ENCODE results near the gene PRDM11. TPM values are rescaled to one million over a fixed set of nuclear protein-coding genes. Genes with fewer than 3 reads are reported as not detected.

PRDM11 gene
- total RNA-seq, 2 donors from 2014 or later: 4.4 to 7.9 TPM

- Histone ChIP-seq H3K4me1 (peaks cover 5% of the 10 kb centered on the region), H3K4me3 (no peak overlapping the region), H3K9me3 (no peaks in the 10 kb centered on the region), H3K27ac (no peak overlapping the region), H3K36me3 (replicated peaks in 1 of 2; ENCODE audit: insufficient read depth in 1 of 2, low read depth in 2 of 2) (no peaks in the 10 kb centered on the region), H3K27me3 (no peaks in the 10 kb centered on the region)
- DNase-seq: no peak
- ATAC-seq: no peak
- intact Hi-C loops (cut with DNase I): no loop called here
- TF ChIP-seq CTCF (IDR thresholded peaks at IDR 0.05) (no peak), POLR2A (IDR thresholded peaks at IDR 0.05) (no peak)
- 63 to 65% methylated on average over 8 of the region's 8 CpGs for WGBS, 2 donors
These were observed 44.1 kb upstream of the PRDM11 start for GRCh38 chr11:45102361-45102809.

- no peak overlapping the region for H3K4me3 ChIP-seq
- peak; percentile 70 for ATAC-seq
- peaks cover 3% of the 10 kb centered on the region for H3K4me1 ChIP-seq
- H3K36me3 ChIP-seq (replicated peaks in 1 of 2; ENCODE audit: insufficient read depth in 1 of 2, low read depth in 2 of 2): no peaks in the 10 kb centered on the region
- DNase-seq: peak; percentile 58 to 63 (median 61)
- no peak overlapping the region for H3K27ac ChIP-seq
- intact Hi-C loops (cut with DNase I): no loop called here
- H3K27me3 ChIP-seq: no peaks in the 10 kb centered on the region
- TF ChIP-seq POLR2A (IDR thresholded peaks at IDR 0.05) (no peak), CTCF (IDR thresholded peaks at IDR 0.05) (peak; percentile 91 to 99 (median 95))
- no peaks in the 10 kb centered on the region for H3K9me3 ChIP-seq
- WGBS, 2 donors: 22 to 24% methylated on average over 8 of the region's 8 CpGs
These were observed 43.4 kb upstream of the PRDM11 start for GRCh38 chr11:45102810-45103621.

- no peak overlapping the region for H3K27ac ChIP-seq
- no peaks in the 10 kb centered on the region for H3K36me3 ChIP-seq (replicated peaks in 1 of 2; ENCODE audit: insufficient read depth in 1 of 2, low read depth in 2 of 2)
- intact Hi-C loops (cut with DNase I): loop anchor here (2.0 kb wide), 1 partner anchor 167 kb away; no protein-coding TSS in a partner anchor
- no peak overlapping the region for H3K4me3 ChIP-seq
- WGBS, 2 donors: 69 to 81% methylated on average over 6 of the region's 6 CpGs
- H3K4me1 ChIP-seq: no peaks in the 10 kb centered on the region
- H3K27me3 ChIP-seq: no peaks in the 10 kb centered on the region
- DNase-seq (no peak), ATAC-seq (no peak)
- H3K9me3 ChIP-seq: no peaks in the 10 kb centered on the region
- TF ChIP-seq POLR2A (IDR thresholded peaks at IDR 0.05) (no peak), CTCF (IDR thresholded peaks at IDR 0.05) (no peak)
These were observed 42.2 kb upstream of the PRDM11 start for GRCh38 chr11:45104006-45104789.

GRCh38 chr11:45104790-45105084, 41.7 kb upstream of the PRDM11 start:
- 72 to 80% methylated on average over 4 of the region's 4 CpGs for WGBS, 2 donors
- intact Hi-C loops (cut with DNase I): loop anchor here (2.0 to 5.0 kb wide), 3 partner anchors 168 to 188 kb away; no protein-coding TSS in a partner anchor
- TF ChIP-seq CTCF (IDR thresholded peaks at IDR 0.05) (no peak), POLR2A (IDR thresholded peaks at IDR 0.05) (no peak)
- H3K9me3 ChIP-seq: no peaks in the 10 kb centered on the region
- H3K36me3 ChIP-seq (replicated peaks in 1 of 2; ENCODE audit: insufficient read depth in 1 of 2, low read depth in 2 of 2): no peaks in the 10 kb centered on the region
- ATAC-seq: no peak
- H3K27ac ChIP-seq: no peak overlapping the region
- no peaks in the 10 kb centered on the region for H3K4me1 ChIP-seq
- H3K27me3 ChIP-seq: no peaks in the 10 kb centered on the region
- DNase-seq: no peak
- no peak overlapping the region for H3K4me3 ChIP-seq

Data from body of pancreas (tissue), 4 donors.